HepG2 (cell line): ENCODE measurements around the gene IP6K1. TPM values are rescaled to one million over a fixed set of nuclear protein-coding genes. Genes with fewer than 3 reads are reported as not detected.

Experiments used
- ETV6 ChIP-seq: sonication (generic); formaldehyde crosslinking; conservative IDR thresholded peaks from 2 replicates; pipeline ENCODE4 v1.4.0; 2020; ENCODE audit warnings: missing genetic modification reagents
- FOXJ3 ChIP-seq: sonication (generic); formaldehyde crosslinking; IDR thresholded peaks from 2 replicates; pipeline ENCODE4 v1.4.0; 2020; ENCODE audit warnings: missing genetic modification reagents, mild to moderate bottlenecking, borderline replicate concordance
- RNF2 ChIP-seq: fragments of 450-650 bp; conservative IDR thresholded peaks from 2 replicates; pipeline ENCODE4 v1.6.1; 2016; ENCODE audit warnings: low read depth
- SALL1 ChIP-seq: sonication (generic); formaldehyde crosslinking; IDR thresholded peaks from 2 replicates; pipeline ENCODE4 v1.8.0; 2022; ENCODE audit warnings: mild to moderate bottlenecking, missing genetic modification reagents
- SAP130 ChIP-seq: IDR thresholded peaks from 2 replicates; pipeline ENCODE4 v1.6.1; 2016; ENCODE audit warnings: low read depth
- ZBTB42 ChIP-seq: sonication (generic); formaldehyde crosslinking; IDR thresholded peaks from 2 replicates; pipeline ENCODE4 v1.5.0; 2020; ENCODE audit warnings: mild to moderate bottlenecking, missing genetic modification reagents
- ZIK1 ChIP-seq: sonication (generic); formaldehyde crosslinking; IDR thresholded peaks from 2 replicates; pipeline ENCODE4 v1.5.0; 2020; ENCODE audit warnings: mild to moderate bottlenecking, low read depth, missing genetic modification reagents, borderline replicate concordance
- polyA plus RNA-seq, 8 experiments: library from polyadenylated mRNA; depleted of rRNA in 3 of 8; stranded (reverse) in 7 of 8; unstranded in 1 of 8; fragments of >200 nt; fragmentation: Illumina TruSeq in 4 of 8; extraction: Trizol in 4 of 8; gene quantifications; 2 replicates each; pipeline versions ENCODE4 v1.2.1 to v1.2.3, GENCODE V29; 2011 to 2016; ENCODE audit warnings: low read depth in 4 of 8, missing spikeins in 1 of 8, mixed read lengths in 1 of 8; ENCODE audit not compliant: insufficient read depth in 1 of 8
- total RNA-seq, 5 experiments: library from RNA; depleted of rRNA; stranded (reverse); fragments of >200 nt; fragmentation: Illumina TruSeq; extraction: Trizol; gene quantifications; 2 replicates each; pipeline ENCODE4 v1.2.3, GENCODE V29; 2016; ENCODE audit warnings: low read depth in 1 of 5
- TF ChIP-seq, protein P1 (sequence below), 2 experiments: fragments of 450-650 bp in 1 of 2; sonication (generic) in 1 of 2; formaldehyde crosslinking in 1 of 2; IDR thresholded peaks; 2 replicates each; pipeline versions ENCODE4 v1.6.1 to v1.8.0; 2016 to 2022; ENCODE audit warnings: antibody characterized with exemption in 1 of 2, mild to moderate bottlenecking in 1 of 2, missing genetic modification reagents in 1 of 2
- TF ChIP-seq, protein P2 (sequence below): sonication (generic); formaldehyde crosslinking; IDR thresholded peaks from 2 replicates; pipeline ENCODE4 v1.5.0; 2020; ENCODE audit warnings: mild to moderate bottlenecking, missing genetic modification reagents, borderline replicate concordance

The IP6K1 gene
- total and polyA plus RNA-seq, 2 of the 13 experiments (the other 11 are each of a cell fraction or from before 2014, with no cell fraction given) = 17.7 to 29.7 TPM

- TF ChIP-seq, protein P1, sequence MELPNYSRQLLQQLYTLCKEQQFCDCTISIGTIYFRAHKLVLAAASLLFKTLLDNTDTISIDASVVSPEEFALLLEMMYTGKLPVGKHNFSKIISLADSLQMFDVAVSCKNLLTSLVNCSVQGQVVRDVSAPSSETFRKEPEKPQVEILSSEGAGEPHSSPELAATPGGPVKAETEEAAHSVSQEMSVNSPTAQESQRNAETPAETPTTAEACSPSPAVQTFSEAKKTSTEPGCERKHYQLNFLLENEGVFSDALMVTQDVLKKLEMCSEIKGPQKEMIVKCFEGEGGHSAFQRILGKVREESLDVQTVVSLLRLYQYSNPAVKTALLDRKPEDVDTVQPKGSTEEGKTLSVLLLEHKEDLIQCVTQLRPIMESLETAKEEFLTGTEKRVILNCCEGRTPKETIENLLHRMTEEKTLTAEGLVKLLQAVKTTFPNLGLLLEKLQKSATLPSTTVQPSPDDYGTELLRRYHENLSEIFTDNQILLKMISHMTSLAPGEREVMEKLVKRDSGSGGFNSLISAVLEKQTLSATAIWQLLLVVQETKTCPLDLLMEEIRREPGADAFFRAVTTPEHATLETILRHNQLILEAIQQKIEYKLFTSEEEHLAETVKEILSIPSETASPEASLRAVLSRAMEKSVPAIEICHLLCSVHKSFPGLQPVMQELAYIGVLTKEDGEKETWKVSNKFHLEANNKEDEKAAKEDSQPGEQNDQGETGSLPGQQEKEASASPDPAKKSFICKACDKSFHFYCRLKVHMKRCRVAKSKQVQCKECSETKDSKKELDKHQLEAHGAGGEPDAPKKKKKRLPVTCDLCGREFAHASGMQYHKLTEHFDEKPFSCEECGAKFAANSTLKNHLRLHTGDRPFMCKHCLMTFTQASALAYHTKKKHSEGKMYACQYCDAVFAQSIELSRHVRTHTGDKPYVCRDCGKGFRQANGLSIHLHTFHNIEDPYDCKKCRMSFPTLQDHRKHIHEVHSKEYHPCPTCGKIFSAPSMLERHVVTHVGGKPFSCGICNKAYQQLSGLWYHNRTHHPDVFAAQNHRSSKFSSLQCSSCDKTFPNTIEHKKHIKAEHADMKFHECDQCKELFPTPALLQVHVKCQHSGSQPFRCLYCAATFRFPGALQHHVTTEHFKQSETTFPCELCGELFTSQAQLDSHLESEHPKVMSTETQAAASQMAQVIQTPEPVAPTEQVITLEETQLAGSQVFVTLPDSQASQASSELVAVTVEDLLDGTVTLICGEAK (IDR thresholded peaks at IDR 0.05) = no peak
- TF ChIP-seq, protein P1 (CRISPR knock-in tag; IDR thresholded peaks at IDR 0.05) = peak; percentile 22; the same call in 1 of the 2 replicates
- TF ChIP-seq FOXJ3 (no peak), SALL1 (peak; percentile 62), ZBTB42 (CRISPR knock-in tag) (0 out of 2 replicates have a peak, but pooled peaks have one; percentile 50), ETV6 (CRISPR knock-in tag) (no peak; the same call in 1 of the 2 replicates), SAP130 (CRISPR knock-in tag) (peak; percentile 96), ZIK1 (CRISPR knock-in tag) (no peak), RNF2 (no peak)
- TF ChIP-seq, protein P2, sequence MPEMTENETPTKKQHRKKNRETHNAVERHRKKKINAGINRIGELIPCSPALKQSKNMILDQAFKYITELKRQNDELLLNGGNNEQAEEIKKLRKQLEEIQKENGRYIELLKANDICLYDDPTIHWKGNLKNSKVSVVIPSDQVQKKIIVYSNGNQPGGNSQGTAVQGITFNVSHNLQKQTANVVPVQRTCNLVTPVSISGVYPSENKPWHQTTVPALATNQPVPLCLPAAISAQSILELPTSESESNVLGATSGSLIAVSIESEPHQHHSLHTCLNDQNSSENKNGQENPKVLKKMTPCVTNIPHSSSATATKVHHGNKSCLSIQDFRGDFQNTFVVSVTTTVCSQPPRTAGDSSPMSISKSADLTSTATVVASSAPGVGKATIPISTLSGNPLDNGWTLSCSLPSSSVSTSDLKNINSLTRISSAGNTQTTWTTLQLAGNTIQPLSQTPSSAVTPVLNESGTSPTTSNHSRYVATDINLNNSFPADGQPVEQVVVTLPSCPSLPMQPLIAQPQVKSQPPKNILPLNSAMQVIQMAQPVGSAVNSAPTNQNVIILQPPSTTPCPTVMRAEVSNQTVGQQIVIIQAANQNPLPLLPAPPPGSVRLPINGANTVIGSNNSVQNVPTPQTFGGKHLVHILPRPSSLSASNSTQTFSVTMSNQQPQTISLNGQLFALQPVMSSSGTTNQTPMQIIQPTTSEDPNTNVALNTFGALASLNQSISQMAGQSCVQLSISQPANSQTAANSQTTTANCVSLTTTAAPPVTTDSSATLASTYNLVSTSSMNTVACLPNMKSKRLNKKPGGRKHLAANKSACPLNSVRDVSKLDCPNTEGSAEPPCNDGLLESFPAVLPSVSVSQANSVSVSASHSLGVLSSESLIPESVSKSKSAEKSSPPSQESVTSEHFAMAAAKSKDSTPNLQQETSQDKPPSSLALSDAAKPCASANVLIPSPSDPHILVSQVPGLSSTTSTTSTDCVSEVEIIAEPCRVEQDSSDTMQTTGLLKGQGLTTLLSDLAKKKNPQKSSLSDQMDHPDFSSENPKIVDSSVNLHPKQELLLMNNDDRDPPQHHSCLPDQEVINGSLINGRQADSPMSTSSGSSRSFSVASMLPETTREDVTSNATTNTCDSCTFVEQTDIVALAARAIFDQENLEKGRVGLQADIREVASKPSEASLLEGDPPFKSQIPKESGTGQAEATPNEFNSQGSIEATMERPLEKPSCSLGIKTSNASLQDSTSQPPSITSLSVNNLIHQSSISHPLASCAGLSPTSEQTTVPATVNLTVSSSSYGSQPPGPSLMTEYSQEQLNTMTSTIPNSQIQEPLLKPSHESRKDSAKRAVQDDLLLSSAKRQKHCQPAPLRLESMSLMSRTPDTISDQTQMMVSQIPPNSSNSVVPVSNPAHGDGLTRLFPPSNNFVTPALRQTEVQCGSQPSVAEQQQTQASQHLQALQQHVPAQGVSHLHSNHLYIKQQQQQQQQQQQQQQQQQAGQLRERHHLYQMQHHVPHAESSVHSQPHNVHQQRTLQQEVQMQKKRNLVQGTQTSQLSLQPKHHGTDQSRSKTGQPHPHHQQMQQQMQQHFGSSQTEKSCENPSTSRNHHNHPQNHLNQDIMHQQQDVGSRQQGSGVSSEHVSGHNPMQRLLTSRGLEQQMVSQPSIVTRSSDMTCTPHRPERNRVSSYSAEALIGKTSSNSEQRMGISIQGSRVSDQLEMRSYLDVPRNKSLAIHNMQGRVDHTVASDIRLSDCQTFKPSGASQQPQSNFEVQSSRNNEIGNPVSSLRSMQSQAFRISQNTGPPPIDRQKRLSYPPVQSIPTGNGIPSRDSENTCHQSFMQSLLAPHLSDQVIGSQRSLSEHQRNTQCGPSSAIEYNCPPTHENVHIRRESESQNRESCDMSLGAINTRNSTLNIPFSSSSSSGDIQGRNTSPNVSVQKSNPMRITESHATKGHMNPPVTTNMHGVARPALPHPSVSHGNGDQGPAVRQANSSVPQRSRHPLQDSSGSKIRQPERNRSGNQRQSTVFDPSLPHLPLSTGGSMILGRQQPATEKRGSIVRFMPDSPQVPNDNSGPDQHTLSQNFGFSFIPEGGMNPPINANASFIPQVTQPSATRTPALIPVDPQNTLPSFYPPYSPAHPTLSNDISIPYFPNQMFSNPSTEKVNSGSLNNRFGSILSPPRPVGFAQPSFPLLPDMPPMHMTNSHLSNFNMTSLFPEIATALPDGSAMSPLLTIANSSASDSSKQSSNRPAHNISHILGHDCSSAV (CRISPR knock-in tag) = no peak
These were observed 62.5 kb downstream of the IP6K1 start, which contains the start of gene GMPPB (continued) for GRCh38 chr3:49723628-49724551.
